ENCODE measurements around the gene ATP6V1F.

Gene ATP6V1F

GRCh38 chr7:128914566-128915151, 52.0 kb downstream of the ATP6V1F start:
- Mint-ChIP-seq H3K4me3 (no peak overlapping the region), H3K9me3 (no peaks in the 10 kb centered on the region), H3K4me1 (peaks cover 9% of the 10 kb centered on the region), H3K27ac (no peak overlapping the region), H3K27me3 (peaks cover 29% of the 10 kb centered on the region), H3K36me3 (ENCODE audit: low read depth) (no peaks in the 10 kb centered on the region)
- ATAC-seq (peak; percentile 6), DNase-seq (no peak)

- H3K27ac Mint-ChIP-seq, result no peak overlapping the region
- peaks cover 24% of the 10 kb centered on the region for H3K27me3 Mint-ChIP-seq
- H3K9me3 Mint-ChIP-seq, result no peaks in the 10 kb centered on the region
- peak overlapping the region; percentile 67 for H3K4me3 Mint-ChIP-seq
- no peaks in the 10 kb centered on the region for H3K36me3 Mint-ChIP-seq (ENCODE audit: low read depth)
- H3K4me1 Mint-ChIP-seq, result peaks cover 9% of the 10 kb centered on the region
- no peak for ATAC-seq
- no peak for DNase-seq
Observed at GRCh38 chr7:128915271-128915819, 52.7 kb downstream of the ATP6V1F start.

Data from activated naive CD8-positive, alpha-beta T cell treated with anti-CD3 and anti-CD28 coated beads, Interleukin-2, amount 50 U/mL, for 24 hours (primary cell).